Measurements from ENCODE around the gene GPS1.

Gene GPS1

DNA sequence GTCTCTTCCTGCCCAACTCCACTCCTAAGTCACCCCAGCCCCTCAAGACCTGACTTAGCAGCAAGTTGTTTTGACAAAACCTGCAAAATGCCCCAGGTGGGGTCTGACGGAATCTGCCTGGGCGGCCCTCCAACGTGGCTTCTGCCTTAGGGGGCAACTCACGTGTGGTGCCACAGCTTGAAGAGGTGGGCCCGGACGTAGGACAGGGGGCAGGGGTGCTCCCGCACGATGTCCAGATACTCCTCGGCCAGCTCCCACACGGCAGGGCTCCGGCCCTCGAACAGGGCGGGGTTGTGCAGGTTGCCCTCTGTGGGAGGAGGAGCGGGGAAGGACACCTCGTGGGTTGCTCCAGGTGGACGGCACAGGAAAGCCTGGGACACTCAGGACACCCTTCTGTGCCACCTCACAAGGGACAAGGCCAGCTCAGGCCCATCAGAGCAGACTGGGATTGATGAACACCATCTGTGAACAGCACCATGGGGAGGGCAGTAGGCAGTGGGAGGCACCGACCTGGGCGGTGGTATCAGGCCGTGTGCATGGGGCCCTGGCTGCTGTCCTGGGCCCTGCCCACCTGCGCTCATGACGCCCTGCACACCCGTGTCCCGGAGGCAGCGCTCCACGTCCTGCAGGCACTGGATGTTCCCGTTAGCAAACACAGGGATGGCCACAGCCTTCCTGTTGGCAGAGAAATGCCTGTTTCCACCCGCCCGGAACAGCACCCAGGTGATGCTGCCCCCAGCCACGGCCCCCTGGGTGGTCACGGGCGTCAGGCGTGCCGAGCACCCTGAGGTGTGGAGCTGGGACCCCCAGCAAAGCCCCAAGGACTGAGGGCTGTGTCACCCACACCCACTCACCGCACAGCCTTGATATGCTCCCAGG, 9.6 kb downstream of the GPS1 start:
- no peak for DNase-seq

DNA sequence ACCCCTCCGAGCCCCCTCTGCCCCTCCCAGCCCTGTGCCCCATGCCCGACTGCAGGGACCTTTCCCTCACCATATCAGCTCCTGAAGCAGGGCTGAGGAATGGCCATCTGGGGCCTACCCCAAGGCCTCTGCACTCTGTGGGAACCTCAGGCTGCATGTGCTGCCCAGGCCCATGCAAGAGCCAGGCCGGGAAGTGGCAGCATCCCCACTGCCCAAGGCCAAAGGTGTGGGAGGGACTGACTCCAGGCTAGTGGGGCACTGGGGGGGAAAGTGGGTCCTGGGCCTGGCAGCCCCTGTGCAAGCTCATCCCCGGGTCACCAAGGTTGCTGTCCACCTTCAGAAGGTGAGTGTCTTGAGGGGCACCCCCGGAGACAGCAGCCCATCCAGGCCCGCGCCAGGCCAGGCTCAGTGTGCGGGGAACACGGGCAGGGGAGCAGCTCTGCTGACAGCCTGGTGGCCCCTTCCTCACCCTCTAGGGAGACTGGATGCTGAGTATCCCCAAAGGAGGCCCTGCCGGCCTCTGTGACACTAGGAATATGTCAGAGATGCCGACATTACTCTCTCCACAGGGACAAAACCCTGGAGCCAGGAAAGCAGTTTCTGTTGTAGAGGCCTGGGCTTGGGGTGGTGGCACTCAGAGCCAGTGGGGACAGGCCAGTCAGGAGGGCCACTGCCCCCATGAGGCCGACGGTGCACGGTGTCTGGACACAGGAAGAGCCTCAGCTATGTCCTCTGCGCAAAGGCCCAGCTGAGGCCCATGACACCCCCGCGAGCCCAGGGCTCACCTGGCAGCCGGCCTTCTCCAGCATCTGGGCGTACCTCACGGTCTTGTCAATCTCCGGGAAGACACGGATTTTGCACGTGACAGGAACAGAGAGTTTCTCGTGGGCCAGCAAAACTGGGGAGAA, 10.6 kb downstream of the GPS1 start:
- no peak for DNase-seq

DNA sequence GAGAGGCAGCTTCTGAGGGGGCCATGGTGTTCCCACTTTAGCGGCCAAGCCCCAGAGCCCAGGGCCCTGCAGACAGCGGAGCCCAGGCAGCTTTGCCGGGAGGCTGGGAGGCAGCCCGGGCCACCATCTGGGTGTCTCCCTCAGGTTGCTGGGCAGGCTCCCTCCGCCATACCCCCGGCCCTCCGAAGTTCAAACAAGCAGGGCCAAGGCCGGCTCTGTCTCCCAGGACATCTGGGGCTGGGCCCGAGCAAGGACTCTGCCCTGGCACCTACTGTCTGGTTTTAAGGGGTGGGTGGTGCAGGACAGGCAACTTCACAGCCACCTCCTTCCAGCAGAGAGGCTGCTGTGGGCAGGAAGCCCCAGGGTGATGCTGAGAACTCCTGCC, 11.3 kb downstream of the GPS1 start:
- no peak for DNase-seq

DNA sequence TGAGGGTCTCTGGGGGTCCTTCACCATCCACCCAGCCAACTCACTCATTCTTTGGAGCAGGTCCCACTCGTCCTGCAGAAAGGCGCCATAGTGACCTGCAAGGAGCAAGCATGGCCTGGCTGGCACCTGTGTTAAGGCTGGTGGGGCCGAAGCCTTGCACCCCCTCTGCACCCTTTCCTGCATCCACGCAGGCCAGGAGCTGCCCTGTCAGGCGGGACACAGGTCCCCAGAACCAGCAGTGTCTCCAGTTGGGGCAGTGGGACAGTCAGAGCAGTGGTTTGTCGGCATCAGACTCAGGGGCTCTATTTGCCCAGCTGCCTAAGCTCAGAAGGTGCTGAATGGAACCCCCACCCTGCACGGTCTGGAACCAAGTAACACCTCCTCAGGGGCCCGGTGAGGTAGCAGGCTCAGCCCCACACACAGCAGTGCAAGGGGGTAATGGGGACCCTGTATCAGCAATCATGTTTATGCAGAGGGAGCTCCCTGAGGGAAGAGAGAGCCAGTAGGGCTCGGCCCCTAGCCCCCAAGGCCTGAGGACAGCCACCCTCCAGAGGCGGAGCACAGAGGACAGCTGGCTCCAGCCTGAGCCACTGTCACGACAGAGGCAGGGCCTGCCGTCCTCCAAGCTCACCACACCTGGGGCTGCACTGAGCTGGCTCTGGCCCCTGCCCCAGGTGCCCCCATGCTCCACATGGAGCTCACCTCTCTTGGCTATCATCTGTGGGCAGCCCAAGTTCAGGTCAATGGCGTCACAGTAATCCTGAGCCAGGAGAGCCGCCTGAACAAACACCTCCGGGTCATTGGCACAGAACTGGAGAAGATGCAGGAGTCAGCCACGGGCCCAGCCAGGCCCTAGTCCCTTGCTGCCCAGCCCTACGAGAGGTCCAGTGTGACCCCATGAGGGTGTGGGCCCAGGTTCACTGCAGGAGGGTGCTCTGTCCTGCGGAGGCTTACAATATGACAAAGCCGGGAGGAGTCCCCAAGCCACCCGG, 12.0 kb downstream of the GPS1 start:
- DNase-seq = no peak

- no peak for DNase-seq
Measured at GRCh38 chr17:82064433-82065192, 12.9 kb downstream of the GPS1 start.

DNA sequence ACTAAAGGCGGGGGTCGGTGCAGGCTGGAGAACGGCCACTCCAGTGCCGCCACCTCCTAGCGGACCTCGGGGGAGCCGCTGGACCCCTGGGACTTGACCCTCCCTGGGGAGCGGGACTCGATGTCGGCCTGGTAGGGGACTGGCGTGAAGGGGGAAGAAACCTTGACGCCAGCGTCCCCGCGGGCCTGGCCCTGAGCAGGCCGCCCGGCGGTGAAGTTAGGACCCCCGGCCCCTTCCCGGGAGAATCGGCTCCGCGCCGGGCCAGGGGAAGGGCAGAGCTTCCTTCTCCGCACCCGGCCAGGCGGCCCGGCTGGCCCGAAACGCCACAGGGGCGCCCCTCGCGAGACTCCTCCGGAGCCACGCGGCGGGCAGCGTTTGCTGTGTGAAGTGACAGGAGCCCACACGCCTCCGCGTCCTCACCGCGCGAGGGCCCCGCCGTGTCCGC, 13.5 kb downstream of the GPS1 start:
- DNase-seq = no peak

DNA sequence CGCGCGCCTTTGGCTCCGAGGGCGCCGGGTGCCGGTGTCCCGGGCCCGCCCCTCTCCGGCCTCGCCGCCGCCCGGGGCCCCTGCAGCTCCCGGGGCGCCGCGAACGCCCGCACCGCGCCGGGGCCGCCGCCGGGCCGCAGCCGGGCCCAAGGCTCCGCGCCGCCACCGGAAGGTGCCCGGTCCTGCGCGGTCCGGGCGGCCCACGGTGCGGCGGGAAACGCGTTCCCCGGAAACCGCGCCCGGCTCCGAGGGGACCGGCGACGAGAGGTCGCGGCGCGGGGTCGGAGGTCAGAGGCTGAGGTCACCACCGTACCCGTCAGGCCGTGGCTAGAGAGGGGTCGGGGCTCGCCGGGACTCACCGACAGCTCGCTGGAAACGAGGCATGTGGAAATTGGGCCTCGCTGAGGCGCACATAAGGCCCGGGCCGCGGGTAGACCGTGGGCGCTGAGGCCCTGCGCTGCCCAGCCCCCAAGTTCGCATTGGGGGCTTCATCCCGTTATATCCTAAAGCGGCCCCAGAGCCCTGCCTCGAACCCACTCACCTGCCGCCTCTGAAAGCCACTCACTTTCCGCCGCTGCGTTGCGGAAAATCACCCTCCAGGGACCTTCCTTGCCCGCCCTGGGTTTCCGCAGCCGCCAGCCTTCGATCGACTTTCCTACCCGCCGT, 14.1 kb downstream of the GPS1 start, which contains the start of gene DUS1L:
Gene DUS1L, minus strand, starts transcription at position 167 of the 666 bp plus-strand sequence. CDS start 745 bp downstream, outside the sequence.
- peak; percentile 80 for DNase-seq

DNA sequence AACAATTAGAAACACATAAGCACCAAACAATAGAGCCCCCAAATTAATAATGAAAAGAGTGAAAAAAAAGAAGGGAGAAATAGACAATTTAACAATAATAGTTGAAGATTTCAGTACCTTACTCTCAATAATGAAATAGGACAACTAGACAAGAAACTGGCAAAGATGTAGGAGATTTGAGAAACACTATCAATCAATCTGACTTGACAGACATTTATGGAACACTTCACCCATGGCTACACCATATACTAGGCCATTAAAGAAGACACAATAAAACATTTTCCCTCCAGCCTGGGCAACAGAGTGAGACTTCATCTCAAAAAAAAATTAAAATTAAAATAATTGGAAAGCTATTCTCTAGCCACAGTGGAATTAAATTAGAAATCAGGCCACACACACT, 18.9 kb downstream of the GPS1 start:
- no peak for DNase-seq

DNA sequence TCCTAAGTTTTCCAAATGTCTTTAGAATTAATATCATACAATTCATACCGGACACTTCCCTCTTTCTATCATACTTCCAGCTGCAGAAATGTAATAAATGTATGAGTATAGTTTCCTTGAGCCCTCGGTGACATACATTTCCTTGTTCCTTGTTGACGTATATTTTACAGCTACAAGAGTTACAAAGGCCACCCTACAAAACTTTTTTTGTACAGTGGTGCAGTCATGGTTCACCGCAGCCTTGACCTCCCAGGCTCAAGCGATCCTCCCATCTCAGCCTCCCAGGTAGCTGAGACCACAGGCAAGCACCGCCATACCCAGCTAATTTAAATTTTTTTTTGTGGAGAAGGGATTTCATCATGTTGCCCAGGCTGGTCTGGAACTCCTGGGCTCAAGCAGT, 21.1 kb downstream of the GPS1 start:
- no peak for DNase-seq

- no peak for DNase-seq
Measured at GRCh38 chr17:82073446-82073845, 21.7 kb downstream of the GPS1 start.

GRCh38 chr17:82076018-82076784, 24.5 kb downstream of the GPS1 start:
- DNase-seq = no peak

DNA sequence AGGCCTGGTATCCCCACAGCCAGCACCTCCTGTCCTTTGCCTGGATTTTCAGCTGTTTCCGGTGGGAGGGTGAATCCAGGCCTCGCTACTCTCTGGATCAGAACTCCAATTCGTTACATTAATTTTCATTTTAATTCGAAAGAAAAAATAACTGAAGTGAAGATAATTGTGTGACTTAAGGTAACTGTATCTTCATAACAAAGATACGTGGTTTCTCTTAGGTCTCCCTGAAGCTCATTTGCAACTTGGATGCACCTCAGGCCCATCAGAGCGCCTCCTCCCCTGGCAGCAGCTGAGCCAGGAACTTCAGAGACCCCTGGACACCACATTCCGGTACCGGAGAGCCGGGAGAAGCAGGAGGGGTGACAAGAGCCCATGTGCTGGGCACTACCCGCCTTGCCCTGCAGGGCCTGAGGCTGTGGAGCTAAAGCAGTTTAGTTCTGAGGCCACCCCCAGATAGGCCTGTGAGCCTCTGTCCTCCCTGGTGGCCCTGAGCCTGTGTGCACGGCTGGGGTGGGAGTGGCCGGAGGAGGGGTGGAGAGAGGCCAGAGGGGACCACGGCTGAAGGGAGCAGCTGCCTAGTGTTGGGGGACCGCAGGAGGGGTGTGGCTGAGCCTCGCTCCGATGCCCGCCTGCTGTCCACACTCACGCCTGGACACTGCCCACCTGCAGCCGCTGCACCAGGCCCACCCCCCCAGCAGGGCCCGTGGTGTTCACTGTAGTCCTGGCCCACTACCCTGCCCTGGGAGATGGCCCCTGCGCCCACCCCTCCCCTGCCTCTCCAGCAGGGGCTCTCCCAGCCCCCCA, 25.3 kb downstream of the GPS1 start:
- no peak for DNase-seq

DNA sequence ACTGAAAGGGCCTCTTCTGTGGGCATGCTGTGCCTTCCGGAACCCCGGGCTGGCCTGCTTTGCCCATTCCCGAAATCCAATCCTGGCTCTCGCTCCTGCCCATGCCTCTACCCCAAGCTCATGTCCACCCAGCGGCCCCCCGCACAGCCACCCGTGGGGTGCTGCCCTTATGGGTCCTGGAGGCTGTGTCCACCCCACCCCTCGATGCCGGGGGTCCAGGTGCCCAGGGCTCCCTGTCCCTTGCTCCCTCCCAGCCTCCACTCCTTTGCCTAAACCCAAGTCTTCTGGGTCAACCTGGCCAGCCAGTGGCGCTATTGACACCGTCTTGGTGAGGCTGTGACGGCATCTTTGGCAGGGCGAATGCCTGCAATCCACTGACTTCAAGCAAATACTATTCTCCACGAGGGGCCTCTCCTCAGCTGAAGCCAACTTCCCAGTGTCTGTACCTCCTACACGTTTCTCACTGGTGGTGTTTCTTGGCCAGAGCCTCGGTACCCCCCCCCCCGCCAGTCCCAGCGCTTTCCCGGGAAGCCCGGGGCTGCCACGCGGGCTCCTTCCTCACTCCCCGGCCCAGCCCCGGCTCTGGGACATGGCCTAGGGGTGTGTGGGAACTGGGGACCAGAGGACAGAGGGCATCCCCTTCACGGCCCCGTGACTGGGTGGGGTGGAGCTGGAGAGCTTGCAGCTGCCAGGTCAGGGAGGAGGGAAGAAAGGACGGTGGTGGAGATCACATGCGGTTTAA, 26.1 kb downstream of the GPS1 start:
- no peak for DNase-seq

DNA sequence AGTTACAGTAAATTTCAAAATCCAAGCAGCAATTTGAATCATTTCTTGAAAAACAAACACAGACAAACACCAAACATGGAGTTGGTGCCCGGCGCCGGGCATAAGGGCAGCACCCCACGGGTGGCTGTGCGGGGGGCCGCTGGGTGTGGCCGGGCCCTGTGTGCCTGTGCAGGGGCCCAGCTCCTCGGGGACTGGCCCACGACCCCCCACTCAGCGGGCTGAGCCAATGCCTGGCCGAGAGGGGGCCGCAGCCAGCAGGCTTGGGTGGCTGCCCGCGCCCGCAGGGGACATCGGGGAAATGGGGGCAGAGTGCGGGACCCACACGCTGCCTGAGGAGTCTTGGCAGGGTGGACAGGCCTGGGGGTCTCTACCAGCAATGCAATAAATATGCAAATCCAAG, 26.7 kb downstream of the GPS1 start:
- DNase-seq = no peak

- DNase-seq = no peak
Measured at GRCh38 chr17:82079001-82079677, 27.4 kb downstream of the GPS1 start.

- no peak for DNase-seq
Measured at GRCh38 chr17:82080048-82080788, 28.5 kb downstream of the GPS1 start.

GRCh38 chr17:82080789-82081464, 29.2 kb downstream of the GPS1 start:
- no peak for DNase-seq
